Panc1 (cell line): ENCODE data around the gene PSMD13. TPM values are rescaled to one million over a fixed set of nuclear protein-coding genes. Genes with fewer than 3 reads are reported as not detected.
A peak's percentile ranks its signal among the peaks of the same experiment; 100 is the strongest.
"Not testable (repeated sequence)": the region's sequence is repeated elsewhere in the genome, so short reads cannot be mapped to it uniquely, and the experiment has no call there.

Source experiments
- ATAC-seq: fragments of 200-7000 bp; cut with Tn5 transposase; 2 replicates; pipeline ENCODE4 v1.9.1; 2020; ENCODE audit warnings: mild to moderate bottlenecking, moderate library complexity
- BruUV-seq: library from RNA; stranded (reverse); fragments of 400-500 nt; replicated peaks from 2 replicates; lab custom pipeline; 2021; lab: Mats Ljungman, UMichigan
- CTCF ChIA-PET: fragments of 300-600 bp; sonication (Branson Sonifier 250); formaldehyde crosslinking; loops from one replicate; lab custom pipeline; 2022; ENCODE audit warnings: antibody characterized with exemption; lab: Charles Lee
- POLR2A ChIA-PET: fragments of 300-600 bp; sonication (Branson Sonifier 250); formaldehyde crosslinking; loops from one replicate; lab custom pipeline; 2022; ENCODE audit warnings: antibody characterized with exemption; lab: Charles Lee
- DNase-seq: peaks from one replicate; pipeline ENCODE4 v3.0.0-alpha.2; 2010; ENCODE audit warnings: low read depth, low spot score
- H3K27ac ChIP-seq: 2 replicates; pipeline ENCODE4 v1.5.1; 2011; ENCODE audit warnings: mild to moderate bottlenecking, low read length, inconsistent platforms
- H3K27me3 ChIP-seq: fragments of 200-500 bp; sonication (Bioruptor generic); 2 replicates; pipeline ENCODE4 v1.6.0; 2014; ENCODE audit warnings: low read length, inconsistent platforms; ENCODE audit not compliant: control insufficient read depth, insufficient read depth
- H3K36me3 ChIP-seq: fragments of 200-500 bp; sonication (Bioruptor generic); 2 replicates; pipeline ENCODE4 v1.5.1; 2014; ENCODE audit warnings: inconsistent platforms, mild to moderate bottlenecking, low read length, moderate library complexity; ENCODE audit not compliant: control insufficient read depth, insufficient read depth
- H3K4me1 ChIP-seq: 2 replicates; pipeline ENCODE4 v1.5.1; 2011; ENCODE audit warnings: inconsistent platforms, mild to moderate bottlenecking, low read length, moderate library complexity; ENCODE audit not compliant: control insufficient read depth, insufficient read depth
- H3K4me3 ChIP-seq, 2 experiments: 2 replicates each; pipeline ENCODE4 v1.5.1; 2011 to 2012; ENCODE audit warnings: low read depth in 2 of 2, low read length in 2 of 2, mild to moderate bottlenecking in 2 of 2, inconsistent platforms in 1 of 2, moderate library complexity in 1 of 2
- H3K9me3 ChIP-seq: fragments of 200-500 bp; sonication (Bioruptor generic); 2 replicates; pipeline ENCODE4 v1.5.1; 2014; ENCODE audit warnings: low read depth, mild to moderate bottlenecking, inconsistent platforms, low read length, moderate library complexity; ENCODE audit not compliant: control insufficient read depth, insufficient read depth
- CTCF ChIP-seq: fragments of 450-650 bp; IDR thresholded peaks from 2 replicates; pipeline ENCODE4 v1.5.1; 2017; ENCODE audit warnings: mild to moderate bottlenecking
- POLR2AphosphoS5 ChIP-seq: IDR thresholded peaks from 2 replicates; pipeline ENCODE4 v1.6.1; 2012; ENCODE audit warnings: mild to moderate bottlenecking, low read depth, low read length, moderate library complexity
- SIN3A ChIP-seq: IDR thresholded peaks from 2 replicates; pipeline ENCODE4 v1.6.1; 2012; ENCODE audit warnings: low read depth, mild to moderate bottlenecking, low read length, moderate library complexity, borderline replicate concordance; ENCODE audit not compliant: insufficient read depth
- TCF7L2 ChIP-seq: IDR thresholded peaks from 2 replicates; pipeline ENCODE4 v1.6.1; 2011; ENCODE audit warnings: mild to moderate bottlenecking, low read depth, low read length, inconsistent platforms
- in situ Hi-C: cut with HindIII; loops from 2 replicates; pipeline ENCODE4 v1.10.0; 2016; ENCODE audit warnings: low sequenced_read_pairs, low pct_unique_long_range_greater_than_20kb
- intact Hi-C: fragments of 100-400 bp; cut with micrococcal nuclease; formaldehyde crosslinking; loops from one replicate; pipeline ENCODE4 v1.10.0; 2022; ENCODE audit not compliant: unreplicated experiment
- total RNA-seq: library from RNA; stranded (reverse); gene quantifications from one replicate; pipeline ENCODE4 v1.2.1, GENCODE V29; 2021; ENCODE audit not compliant: unreplicated experiment
- TF ChIP-seq, protein P1 (sequence below), 2 experiments: IDR thresholded peaks; 2 replicates each; pipeline ENCODE4 v1.6.1; 2011 to 2012; ENCODE audit warnings: low read depth in 2 of 2, control low read depth in 1 of 2, low read length in 1 of 2, mild to moderate bottlenecking in 1 of 2, moderate library complexity in 1 of 2; ENCODE audit not compliant: insufficient read depth in 1 of 2

PSMD13 gene
- total RNA-seq, 1 experiment from 2014 or later, result 271 TPM

- ATAC-seq, result no peak
- ChIA-PET POLR2A (interaction anchor here (0.6 kb wide), 1 partner anchor 74 kb away, joined by 3 read pairs; no protein-coding TSS in a partner anchor), CTCF (no interaction called here)
- TF ChIP-seq SIN3A, result no peak
- TF ChIP-seq, protein P1, sequence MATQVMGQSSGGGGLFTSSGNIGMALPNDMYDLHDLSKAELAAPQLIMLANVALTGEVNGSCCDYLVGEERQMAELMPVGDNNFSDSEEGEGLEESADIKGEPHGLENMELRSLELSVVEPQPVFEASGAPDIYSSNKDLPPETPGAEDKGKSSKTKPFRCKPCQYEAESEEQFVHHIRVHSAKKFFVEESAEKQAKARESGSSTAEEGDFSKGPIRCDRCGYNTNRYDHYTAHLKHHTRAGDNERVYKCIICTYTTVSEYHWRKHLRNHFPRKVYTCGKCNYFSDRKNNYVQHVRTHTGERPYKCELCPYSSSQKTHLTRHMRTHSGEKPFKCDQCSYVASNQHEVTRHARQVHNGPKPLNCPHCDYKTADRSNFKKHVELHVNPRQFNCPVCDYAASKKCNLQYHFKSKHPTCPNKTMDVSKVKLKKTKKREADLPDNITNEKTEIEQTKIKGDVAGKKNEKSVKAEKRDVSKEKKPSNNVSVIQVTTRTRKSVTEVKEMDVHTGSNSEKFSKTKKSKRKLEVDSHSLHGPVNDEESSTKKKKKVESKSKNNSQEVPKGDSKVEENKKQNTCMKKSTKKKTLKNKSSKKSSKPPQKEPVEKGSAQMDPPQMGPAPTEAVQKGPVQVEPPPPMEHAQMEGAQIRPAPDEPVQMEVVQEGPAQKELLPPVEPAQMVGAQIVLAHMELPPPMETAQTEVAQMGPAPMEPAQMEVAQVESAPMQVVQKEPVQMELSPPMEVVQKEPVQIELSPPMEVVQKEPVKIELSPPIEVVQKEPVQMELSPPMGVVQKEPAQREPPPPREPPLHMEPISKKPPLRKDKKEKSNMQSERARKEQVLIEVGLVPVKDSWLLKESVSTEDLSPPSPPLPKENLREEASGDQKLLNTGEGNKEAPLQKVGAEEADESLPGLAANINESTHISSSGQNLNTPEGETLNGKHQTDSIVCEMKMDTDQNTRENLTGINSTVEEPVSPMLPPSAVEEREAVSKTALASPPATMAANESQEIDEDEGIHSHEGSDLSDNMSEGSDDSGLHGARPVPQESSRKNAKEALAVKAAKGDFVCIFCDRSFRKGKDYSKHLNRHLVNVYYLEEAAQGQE (IDR thresholded peaks at IDR 0.05; ENCODE audit: insufficient read depth in 1 of 2, low read depth in 2 of 2, low read length in 1 of 2), result no peak
- no peak for TF ChIP-seq TCF7L2
- no peak for TF ChIP-seq CTCF
- no peak for TF ChIP-seq POLR2AphosphoS5
- Histone ChIP-seq H3K36me3 (no peaks in the 10 kb centered on the region), H3K9me3 (no peaks in the 10 kb centered on the region), H3K4me1 (peaks cover 23% of the 10 kb centered on the region), H3K27me3 (peaks cover 1% of the 10 kb centered on the region; the same call in 1 of the 2 replicates), H3K27ac (no peak overlapping the region), H3K4me3 (no peak overlapping the region)
- no peak for DNase-seq
- intact Hi-C loops, result no loop called here
- BruUV-seq, result no TSS peak
- in situ Hi-C loops, result no loop called here
These were observed 49.1 kb downstream of the PSMD13 start for GRCh38 chr11:285894-286220.

GRCh38 chr11:286977-287820, 50.4 kb downstream of the PSMD13 start:
- Histone ChIP-seq H3K4me1 (peaks cover 23% of the 10 kb centered on the region), H3K4me3 (peak overlapping the region in 1 of 2 experiments; percentile 83; a peak in 1 of 4 replicates)
- ATAC-seq, H3K36me3 ChIP-seq, CTCF ChIA-PET, H3K27ac ChIP-seq, H3K9me3 ChIP-seq, DNase-seq, intact Hi-C loops, BruUV-seq, H3K27me3 ChIP-seq, in situ Hi-C loops: not testable (repeated sequence)
- POLR2A ChIA-PET, result interaction anchor here (0.6 kb wide), 1 partner anchor 47 kb away, joined by 5 read pairs; no protein-coding TSS in a partner anchor
